GM18517 (cell line): ENCODE data around the gene TBL1X.
"Not testable (repeated sequence)": the region's sequence is repeated elsewhere in the genome, so short reads cannot be mapped to it uniquely, and the experiment has no call there.

Experiments
- ATAC-seq: cut with Tn5 transposase; IDR thresholded peaks from one replicate; pipeline ENCODE4 v1.9.1; 2021; ENCODE audit warnings: mild to moderate bottlenecking, moderate library complexity; ENCODE audit not compliant: unreplicated experiment

Gene TBL1X

GRCh38 chrX:9746148-9746888 is 281.5 kb downstream of the TBL1X start:
- no peak for ATAC-seq

GRCh38 chrX:9747644-9748043 is 282.8 kb downstream of the TBL1X start:
- ATAC-seq: no peak

- no peak for ATAC-seq
These were observed 284.4 kb downstream of the TBL1X start for GRCh38 chrX:9749146-9749692.

- no peak for ATAC-seq
These were observed 292.5 kb downstream of the TBL1X start for GRCh38 chrX:9757366-9757765.

GRCh38 chrX:9758021-9758638 is 293.3 kb downstream of the TBL1X start:
- no peak for ATAC-seq

- ATAC-seq: no peak
These were observed 294.5 kb downstream of the TBL1X start for GRCh38 chrX:9759337-9759736.

- no peak for ATAC-seq
These were observed 300.3 kb downstream of the TBL1X start for GRCh38 chrX:9765072-9765736.

GRCh38 chrX:9765737-9766097 is 300.9 kb downstream of the TBL1X start, which contains the start of gene GPR143:
Gene GPR143 (minus strand): TSS chrX:9765847. CDS start chrX:9765817, 30 bp downstream.
- no peak for ATAC-seq

- ATAC-seq: no peak
These were observed 302.5 kb downstream of the TBL1X start for GRCh38 chrX:9767375-9767774.

- ATAC-seq: not testable (repeated sequence)
These were observed 303.5 kb downstream of the TBL1X start for GRCh38 chrX:9768321-9768839.

- ATAC-seq: no peak
These were observed 305.5 kb downstream of the TBL1X start for GRCh38 chrX:9770319-9770718.

GRCh38 chrX:9772943-9773342 is 308.1 kb downstream of the TBL1X start:
- ATAC-seq: no peak

GRCh38 chrX:9775930-9776329 is 311.1 kb downstream of the TBL1X start:
- ATAC-seq: no peak

GRCh38 chrX:9781941-9782340 is 317.1 kb downstream of the TBL1X start:
- ATAC-seq: no peak

GRCh38 chrX:9784332-9784731 is 319.5 kb downstream of the TBL1X start:
- ATAC-seq: no peak

GRCh38 chrX:9785254-9785943 is 320.5 kb downstream of the TBL1X start:
- ATAC-seq: no peak

GRCh38 chrX:9785944-9786797 is 321.3 kb downstream of the TBL1X start, which contains the start of gene SHROOM2:
Gene SHROOM2 (plus strand): TSS chrX:9786429. CDS start chrX:9786546, 117 bp downstream.
- ATAC-seq: no peak

- ATAC-seq: no peak
These were observed 322.2 kb downstream of the TBL1X start for GRCh38 chrX:9786798-9787635.

- ATAC-seq: no peak
These were observed 324.1 kb downstream of the TBL1X start for GRCh38 chrX:9788911-9789310.
